NCI-H1048 (cell line): ENCODE measurements around the gene ATG14.
"Not testable (repeated sequence)": the region's sequence is repeated elsewhere in the genome, so short reads cannot be mapped to it uniquely, and the experiment has no call there.

Source experiments
- DNase-seq: peaks from one replicate; lab custom pipeline; 2025; lab: John Stamatoyannopoulos, UW

Gene ATG14

DNA sequence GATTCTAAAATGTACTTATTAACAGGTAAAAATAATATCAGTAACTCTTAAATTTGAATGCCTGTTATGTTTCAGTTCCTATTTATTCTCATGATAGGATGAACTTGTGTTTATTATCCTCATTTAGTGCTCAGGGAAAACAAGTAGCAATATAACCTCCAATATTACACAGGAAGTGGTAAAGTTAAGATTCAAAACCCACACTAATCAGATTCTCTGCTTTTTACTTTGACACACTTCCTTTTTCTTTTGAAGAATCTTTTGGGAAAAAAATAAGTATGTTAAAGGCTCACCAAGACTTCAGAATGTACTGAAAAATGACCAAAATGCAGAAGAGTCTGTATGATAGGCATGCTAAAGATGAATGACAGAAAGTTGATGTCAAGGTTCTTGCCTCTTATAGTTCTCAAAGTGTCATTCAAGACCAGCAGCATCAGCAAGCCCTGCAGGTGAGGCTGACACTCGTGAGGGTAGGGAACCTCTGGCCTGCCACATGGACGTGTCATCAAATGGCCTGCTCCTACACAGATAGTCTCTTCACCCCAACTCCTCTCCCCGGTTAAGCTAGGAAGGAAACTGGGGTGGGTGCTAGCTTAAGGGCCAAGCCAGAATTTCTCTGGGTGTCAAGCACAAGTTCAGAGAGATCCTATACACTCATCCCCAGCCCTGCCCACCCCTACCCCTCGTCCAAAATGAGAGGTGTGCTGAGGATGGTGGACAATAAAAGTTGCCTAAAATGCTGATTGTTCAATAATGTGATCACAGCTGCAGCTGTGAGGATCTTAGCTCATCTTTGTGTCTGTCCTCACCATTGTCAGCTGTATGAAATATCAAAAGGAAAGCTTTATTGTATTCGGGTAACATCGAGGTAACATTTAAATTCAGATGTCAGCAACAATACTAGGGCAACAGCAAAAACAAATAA is 22.5 kb upstream of the ATG14 start:
- DNase-seq = no peak

DNA sequence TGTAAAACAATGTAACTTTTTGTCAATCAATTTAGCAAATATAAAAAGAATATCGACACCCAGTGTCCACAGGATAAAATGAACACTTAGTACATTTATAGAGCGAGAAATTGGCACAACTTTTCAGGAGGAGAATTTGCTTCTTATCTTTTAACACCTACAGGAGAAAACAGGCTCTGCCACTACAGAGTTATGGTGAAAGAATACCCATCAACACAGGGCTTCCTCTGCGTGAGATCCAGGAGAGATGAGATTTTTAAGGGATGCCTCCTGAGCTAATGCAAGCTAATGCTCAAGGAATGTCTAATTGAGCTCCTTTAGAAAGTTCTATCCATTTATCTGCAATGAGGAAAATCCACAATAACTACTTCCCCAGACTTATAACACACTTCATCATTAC is 21.0 kb upstream of the ATG14 start:
- DNase-seq = no peak

DNA sequence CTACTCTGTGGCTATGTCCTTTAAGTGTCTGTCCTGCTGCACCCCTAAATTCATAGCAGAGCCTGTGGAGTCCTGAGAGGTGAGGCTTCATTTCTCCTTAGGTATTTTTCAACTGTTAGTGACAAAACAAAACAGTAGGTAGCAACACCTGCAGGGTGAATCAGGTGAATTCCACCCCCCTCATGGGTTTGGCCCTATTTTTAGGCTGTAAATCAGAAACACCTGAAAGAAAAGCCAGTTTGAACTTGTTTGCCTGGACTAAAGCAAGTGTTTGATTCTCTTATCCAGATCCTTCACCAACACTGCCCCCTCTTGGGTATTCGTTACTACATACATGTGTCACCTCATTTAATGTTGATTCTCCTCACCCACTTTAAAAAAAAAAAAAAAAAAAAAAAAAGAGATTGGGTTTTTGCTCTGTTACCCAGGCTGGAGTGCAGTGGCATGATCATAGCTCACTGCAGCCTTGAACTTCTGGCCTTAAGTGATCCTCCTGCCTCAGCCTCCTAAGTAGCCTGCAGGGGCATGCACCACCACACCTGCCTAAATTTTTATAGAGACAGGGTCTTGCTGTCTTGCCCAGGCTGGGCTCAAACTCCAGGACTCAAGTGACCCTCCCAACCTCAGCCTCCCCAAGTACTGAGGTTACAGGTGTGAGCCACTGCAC is 18.5 kb upstream of the ATG14 start:
- no peak for DNase-seq

DNA sequence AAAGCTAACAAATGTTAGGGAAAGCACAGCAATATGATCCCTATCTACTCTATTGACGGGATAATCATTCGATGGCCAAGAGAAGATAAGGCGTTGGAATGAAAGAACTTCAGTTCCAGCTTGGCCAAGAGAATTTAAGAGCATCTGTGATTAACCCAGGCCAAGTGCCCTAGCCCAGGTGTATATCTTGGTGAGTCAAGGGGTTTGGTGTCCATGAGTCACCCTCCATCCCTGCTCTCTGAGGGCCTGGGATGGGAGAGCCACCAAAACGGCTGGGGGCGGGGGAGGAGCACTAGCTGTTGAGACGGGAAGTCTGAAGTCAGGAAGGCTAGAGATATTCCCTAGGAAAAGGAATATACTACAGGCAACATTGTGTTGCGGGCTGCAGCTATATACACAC is 15.8 kb upstream of the ATG14 start:
- DNase-seq = no peak

DNA sequence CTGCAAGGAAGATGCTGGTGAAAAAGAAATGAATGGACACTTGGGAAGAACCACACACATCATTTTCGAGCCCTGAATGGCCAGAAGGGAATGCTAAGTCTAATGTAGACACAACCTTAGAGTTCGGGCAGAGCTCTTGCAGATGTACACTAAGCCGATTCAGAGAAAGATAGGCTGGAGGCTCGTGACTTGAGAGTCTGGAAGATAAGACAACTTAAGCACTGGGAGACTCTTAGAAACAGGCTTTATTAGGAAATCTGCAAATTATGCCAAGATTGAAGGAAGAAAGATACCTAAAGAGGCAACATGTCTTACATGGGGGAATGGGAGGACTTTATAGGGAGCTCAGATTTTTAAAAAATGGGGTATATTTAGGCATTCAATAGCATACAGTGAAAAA is 15.3 kb upstream of the ATG14 start:
- DNase-seq = no peak

DNA sequence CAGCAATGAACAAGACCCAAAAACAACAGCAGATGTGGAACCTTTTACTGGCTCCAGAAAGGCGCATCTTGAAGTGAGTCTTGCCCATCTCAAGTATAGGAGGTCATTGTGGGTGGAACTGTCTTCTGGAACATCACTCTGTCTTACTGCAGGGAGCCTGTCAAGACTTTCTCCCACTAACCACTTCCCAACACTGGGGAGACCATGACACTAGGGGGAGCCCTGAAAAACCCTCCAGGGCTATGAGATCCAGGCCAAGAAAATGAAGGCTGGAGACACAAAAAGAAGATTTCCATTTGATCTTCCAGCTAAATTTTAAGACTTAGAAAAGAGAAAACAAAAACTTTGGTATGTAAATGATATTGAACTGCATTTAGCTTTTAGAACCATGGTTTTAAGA is 13.5 kb upstream of the ATG14 start:
- no peak for DNase-seq

DNA sequence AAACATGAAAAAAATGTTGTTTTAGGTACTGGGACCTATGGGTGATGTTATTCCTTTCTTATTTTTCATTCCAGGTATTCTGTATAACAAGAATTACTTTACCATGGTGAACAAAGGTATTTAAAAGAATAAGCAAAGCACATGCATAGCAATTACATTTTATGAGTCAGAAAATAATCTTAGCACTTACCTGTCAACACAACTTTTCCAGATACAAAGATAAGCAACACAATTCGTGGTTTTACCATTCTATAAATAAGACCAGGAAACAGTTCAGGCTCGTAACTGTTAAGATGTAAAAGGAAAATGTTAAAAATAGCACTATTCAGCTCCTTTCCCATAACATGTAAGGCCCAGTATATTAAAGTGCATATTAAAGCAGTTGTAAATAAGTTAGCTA is 12.3 kb upstream of the ATG14 start:
- DNase-seq = no peak

DNA sequence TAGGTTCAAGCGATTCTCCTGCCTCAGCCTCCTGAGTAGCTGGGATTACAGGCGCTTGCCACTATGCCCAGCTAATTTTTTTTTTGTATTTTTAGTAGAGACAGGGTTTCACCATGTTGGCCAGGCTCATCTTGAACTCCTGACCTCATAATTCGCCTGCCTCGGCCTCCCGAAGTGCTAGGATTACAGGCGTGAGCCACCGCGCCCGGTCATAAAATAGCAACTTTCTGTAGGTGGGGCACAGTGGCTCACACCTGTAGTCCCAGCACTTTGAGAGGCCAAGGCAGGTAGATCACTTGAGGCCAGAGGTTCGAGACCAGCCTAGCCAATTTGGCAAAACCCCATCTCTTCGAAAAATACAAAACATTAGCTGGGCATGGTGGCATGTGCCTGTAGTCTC is 10.7 kb upstream of the ATG14 start:
- not testable (repeated sequence) for DNase-seq

DNA sequence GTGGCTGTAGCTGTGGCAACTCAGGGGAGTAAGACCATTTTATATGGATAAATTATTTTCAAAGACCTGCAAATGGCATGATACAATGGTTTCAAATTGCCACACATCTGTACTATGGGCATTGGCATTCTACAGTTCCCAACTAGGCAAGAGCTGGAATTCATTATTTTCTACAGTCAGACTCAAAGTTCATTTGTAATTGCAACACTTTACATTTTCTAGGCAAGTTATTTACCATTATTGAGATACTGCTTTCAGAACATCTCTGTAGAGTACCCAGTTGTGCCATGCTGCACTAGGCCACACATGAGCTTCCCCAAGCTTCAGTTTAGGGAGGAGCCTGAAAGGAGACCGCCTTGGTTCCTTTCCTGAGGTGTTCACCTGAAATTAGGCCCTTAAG is 8.0 kb upstream of the ATG14 start:
- DNase-seq = no peak

DNA sequence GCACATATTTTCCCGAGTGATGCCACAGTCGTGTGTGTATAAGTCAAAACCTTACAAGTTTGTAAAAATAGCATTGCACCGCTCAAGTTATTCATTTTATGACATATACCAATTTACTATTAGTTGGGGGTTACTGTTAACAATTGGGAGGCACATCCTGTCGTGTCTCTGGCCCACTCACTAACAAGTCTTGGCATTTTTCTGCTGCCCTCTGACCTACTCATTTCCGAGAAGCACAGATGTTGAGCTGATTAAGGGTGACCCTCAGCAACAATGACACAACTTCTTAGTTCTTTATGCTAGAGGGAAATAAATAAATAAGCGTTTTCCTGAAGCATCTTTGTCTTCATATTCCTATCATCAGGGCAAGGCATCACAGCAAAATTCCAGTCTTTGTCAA is 6.8 kb upstream of the ATG14 start:
- DNase-seq = no peak

DNA sequence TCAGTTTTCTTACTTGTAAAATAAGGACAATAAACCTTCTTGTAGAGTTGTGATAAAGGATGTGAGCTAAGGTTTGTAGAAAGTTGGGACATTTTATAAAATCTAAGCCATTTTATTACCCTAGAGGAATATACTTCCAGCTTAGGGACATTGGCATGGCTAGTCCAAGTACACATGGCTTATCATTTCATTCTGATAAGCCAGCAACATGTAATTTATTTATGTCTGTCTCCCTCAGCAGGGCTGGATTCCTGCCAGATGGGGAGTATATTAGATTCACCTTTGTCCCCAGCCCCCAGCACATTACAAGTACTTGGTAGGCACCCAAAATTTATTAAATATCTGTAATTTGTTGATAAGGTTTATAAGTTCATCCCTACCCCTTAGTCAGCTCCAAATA is 6.3 kb upstream of the ATG14 start:
- no peak for DNase-seq

DNA sequence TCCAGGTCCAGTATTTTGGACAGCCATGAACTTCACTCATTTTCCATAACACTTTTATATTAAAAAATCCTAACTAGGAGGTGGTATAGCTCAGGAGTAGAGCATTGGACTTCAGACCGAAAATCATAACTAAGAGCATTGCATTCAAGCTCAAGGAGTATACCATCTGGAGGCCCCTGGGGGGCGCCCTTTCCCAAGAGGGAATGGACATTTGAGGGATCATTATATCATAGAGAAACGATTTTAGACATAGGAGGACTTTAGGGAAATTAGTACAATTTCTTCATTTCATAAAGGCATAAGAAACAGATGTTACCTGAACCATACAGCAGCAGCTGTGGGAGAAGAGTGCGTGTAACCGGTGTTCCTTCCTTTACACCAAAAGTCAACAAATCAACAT is 5.2 kb upstream of the ATG14 start:
- peak; percentile 15 for DNase-seq

DNA sequence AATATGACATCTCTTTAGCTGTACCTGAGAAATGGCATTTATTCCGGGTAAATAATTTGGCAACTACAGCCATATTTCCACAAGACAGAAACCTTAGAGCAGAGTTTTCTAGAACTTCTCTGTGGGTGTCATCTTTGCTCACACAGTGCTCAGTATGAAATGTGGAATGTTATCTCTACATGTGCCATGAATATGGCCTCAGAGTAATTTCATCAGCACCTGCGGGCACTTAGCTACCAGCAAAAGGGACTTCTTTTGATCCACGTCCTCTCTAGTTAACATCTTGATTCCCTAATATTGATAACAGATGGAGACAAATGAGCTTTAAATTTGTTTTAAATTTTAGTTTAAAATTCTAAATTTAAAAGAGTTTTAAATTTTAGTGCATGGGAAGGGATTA is 2.9 kb upstream of the ATG14 start:
- DNase-seq = no peak

DNA sequence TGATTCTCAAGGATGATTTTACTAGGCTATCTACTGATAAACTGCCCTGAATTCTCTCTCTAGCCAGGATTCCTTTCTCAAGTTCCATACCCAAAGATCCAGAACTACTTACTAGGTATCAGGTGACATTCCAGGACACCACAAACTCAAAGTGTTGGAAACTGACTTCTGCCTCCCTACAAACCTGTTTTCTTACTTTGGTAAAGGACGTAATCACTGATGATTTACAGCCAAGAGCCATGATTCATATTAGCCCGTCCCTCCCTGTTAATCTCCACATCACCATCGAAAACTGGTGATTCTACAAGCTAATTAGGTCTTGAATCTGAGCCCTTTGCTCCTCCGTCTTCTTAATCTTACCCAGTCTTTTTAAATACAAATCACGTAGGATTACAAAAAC is 1.0 kb upstream of the ATG14 start:
- no peak for DNase-seq

DNA sequence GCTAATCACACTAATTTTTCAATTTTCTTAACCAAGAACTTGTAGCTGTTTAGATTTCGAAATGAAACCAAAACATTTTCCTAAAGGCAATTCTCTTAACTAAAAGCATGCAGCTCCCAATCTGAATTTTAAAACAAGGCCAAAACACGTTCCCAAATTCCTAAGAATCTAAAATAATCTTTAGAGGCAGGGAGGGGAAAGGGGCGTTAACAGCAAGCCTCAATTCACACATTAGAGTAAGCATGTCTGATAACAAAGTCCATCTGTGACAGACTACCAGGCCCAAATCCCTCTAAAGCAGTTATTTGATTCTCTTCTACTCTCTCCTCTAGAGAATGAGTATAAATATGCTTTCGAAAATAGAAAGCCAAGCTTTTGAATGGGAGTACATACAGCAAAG is 754 bp downstream of the ATG14 start:
- DNase-seq = no peak

DNA sequence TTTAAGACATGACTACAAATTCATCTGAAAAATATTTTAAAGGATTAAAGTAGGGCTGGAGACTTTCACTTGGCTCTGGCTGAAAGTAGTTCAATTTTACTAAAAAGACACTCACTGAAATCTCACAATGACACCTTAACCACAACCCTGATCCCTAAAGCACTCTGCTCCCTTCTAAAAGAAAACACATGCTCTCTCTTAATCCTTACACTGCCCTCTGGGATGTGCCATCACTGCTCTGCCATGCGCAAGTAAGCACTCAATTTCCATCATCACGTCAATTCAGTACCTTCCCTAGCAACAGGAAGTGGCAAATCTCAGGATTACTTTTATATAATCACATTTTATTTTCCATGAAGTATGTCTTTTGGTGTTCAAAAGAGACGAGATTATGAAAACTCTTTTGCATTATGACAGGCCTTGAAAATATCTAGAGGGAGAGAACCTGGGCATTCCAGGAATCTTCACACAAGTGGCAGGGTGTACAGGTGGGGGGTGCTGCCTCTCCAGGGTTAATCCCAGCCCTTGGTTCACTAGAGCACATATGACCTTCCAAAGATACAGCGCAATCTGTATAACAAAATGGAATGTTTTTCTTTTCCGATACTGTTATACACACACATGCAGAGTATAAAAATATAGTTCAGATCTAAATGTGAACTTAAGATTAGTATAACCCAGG is 7.3 kb downstream of the ATG14 start:
- no peak for DNase-seq

DNA sequence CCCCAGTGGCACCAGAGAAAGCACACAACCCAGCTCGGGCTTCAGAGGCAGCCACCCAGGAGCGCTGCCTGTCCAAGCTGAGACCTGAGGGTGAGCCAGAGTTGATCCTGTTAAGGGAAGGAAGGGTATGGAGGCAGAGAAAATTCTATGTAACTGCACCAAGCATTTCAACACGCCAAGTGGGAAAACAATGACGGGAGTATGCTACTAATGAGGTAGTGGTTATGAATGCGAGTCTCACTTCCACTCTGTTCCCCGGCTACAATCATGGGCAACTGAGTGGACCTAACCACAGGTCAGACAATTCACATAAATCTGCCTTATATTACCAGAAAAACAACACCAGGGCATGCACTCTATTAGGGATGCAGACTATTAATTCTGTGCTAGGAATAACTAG is 9.9 kb downstream of the ATG14 start:
- no peak for DNase-seq

DNA sequence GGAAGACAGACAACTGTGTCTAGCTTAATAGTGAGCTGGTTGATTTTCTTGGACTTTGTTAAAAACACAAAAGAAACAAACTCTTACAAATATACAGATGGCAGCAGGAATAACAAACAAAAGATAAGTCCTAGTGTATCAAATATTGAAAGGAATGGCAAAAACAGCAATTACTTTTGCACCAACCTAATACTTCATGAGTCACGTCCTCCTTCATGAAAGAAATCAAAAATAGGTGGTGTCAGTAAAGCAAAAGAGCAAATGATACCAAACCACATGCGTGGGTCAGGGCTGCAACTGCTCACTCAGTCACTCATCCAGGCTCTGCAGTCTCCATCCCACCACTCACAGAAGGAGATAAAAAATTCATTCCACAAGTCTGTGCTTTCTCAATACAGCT is 11.8 kb downstream of the ATG14 start:
- no peak for DNase-seq

DNA sequence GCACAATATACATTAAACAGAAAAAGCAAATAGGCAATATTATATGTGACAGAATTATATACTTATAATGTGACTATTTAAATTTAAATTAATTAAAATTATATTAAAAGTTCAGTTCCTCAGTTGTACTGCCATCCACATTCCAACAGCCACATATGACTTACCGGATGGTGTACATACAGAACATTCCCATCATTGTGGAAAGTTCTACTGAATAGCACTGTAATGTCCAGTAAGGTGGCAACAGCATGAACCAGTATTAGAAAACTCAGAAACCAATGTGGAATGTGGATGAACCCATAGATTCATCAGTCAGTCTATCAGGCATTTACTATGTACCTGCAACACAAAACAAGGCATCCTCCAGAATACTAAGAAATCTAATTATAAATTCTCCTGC is 12.4 kb downstream of the ATG14 start:
- DNase-seq = no peak

DNA sequence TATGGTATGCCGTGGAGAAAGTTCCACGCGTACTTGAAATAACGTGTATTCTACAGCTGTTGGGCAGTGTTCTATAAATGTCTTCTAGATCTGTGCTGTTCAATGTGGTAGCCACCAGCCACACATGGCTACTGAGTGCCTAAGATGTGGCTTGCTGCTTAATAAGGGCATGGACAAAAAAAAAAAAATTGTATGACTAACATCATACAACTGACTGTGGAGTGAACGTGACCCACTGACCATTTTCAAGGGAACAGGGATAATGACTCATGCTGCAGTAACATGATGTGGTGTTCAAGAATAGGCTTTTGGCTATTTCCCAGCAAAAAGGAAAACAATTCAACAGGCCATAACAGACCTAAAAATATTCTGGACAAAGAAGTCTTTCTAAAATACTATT is 13.0 kb downstream of the ATG14 start:
- no peak for DNase-seq

DNA sequence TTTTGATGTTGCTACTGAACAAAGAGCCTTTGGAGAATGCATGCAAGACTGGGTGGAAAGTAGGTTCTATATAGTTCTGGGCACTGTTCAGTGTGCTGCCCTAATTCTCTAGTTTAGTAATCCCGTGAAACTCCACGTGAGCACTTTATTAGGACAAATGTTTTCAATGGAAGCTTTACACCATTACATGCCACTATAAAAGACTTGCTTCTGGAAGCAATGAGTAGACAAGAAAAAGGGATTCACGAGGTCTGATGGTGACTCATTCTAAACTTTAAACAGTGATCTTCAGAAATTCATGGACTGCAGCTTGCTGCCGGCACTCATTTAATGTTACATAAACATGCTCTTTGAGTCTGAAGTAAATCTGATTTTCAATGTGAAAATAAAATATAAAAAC is 22.3 kb downstream of the ATG14 start:
- no peak for DNase-seq

DNA sequence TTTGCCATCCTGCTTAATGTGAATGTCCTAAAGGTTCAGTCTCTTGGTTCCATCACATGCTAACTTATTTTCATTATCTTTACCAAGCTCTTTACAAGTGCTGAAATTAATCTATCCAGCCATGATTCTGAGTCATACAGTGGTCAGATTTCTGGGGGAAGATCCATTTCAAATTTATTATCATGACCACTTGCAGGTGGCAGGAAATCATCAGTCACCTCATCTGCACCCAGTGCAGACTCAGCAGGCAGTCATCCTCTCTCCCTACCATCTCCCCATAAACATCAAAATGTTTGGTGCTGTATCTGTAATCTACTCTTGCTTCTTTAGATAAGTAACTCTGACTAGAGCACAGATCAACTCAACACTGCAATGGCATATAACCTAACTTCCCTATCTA is 23.5 kb downstream of the ATG14 start:
- no peak for DNase-seq

DNA sequence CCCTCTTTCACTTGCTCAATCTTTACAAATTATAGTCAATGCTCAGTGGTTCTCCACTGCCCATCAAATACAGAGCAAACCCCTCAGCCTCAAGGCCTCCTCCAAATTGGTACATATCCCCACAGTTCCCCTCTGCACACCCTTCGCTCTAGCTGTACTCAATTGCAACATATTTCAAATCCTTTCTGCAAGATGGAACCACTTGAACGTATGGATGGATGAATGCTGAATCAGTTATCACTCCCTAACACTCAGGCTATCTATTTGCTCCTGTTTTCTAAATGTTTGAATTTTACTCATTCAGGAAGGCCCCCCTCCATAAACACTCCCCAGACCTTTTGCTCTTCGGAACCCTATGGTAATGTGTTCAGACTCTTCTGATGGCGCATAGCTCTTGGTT is 24.5 kb downstream of the ATG14 start:
- DNase-seq = no peak
